Myocyte (in vitro differentiated cells): Measurements from ENCODE around the gene SHC1. TPM values are rescaled to one million over a fixed set of nuclear protein-coding genes. Genes with fewer than 3 reads are reported as not detected.

Experiments
- DNase-seq: peaks from one replicate; pipeline ENCODE4 v3.0.0-alpha.2; 2012; ENCODE audit warnings: low read depth
- total RNA-seq: library from RNA; depleted of rRNA; stranded (reverse); fragments of >200 nt; gene quantifications from 2 replicates; pipeline ENCODE4 v1.2.3, GENCODE V29; 2014

Gene SHC1
- total RNA-seq, 1 donor from 2014 or later, result 171 TPM

- no peak for DNase-seq
These were observed 38.7 kb upstream of the SHC1 start for GRCh38 chr1:155009221-155009711.

GRCh38 chr1:155008015-155008941 is 37.7 kb upstream of the SHC1 start:
- peak; percentile 70 for DNase-seq

GRCh38 chr1:155007251-155007828 is 36.8 kb upstream of the SHC1 start:
- no peak for DNase-seq

- DNase-seq, result no peak
These were observed 36.1 kb upstream of the SHC1 start for GRCh38 chr1:155006601-155007101.

- DNase-seq, result no peak
These were observed 34.8 kb upstream of the SHC1 start for GRCh38 chr1:155005076-155006011.

- DNase-seq, result no peak
These were observed 34.0 kb upstream of the SHC1 start for GRCh38 chr1:155004352-155005075.

GRCh38 chr1:155003766-155004351 is 33.3 kb upstream of the SHC1 start:
- DNase-seq, result peak; percentile 76

GRCh38 chr1:155003227-155003765 is 32.7 kb upstream of the SHC1 start:
- DNase-seq, result no peak

GRCh38 chr1:155002464-155003226 is 32.1 kb upstream of the SHC1 start, which contains the start of gene ZBTB7B:
Gene ZBTB7B (plus strand): TSS chr1:155002802. CDS start chr1:155014661, 11,859 bp downstream.
- no peak for DNase-seq

- DNase-seq, result peak; percentile 100
These were observed 31.3 kb upstream of the SHC1 start for GRCh38 chr1:155001675-155002463.

- no peak for DNase-seq
These were observed 30.8 kb upstream of the SHC1 start for GRCh38 chr1:155001425-155001674.

- DNase-seq, result peak; percentile 94
These were observed 30.3 kb upstream of the SHC1 start for GRCh38 chr1:155000726-155001424.

- DNase-seq, result no peak
These were observed 29.8 kb upstream of the SHC1 start for GRCh38 chr1:155000411-155000725.

GRCh38 chr1:154999571-155000410 is 29.2 kb upstream of the SHC1 start:
- no peak for DNase-seq

- DNase-seq, result peak; percentile 71
These were observed 28.4 kb upstream of the SHC1 start for GRCh38 chr1:154998818-154999570.

- DNase-seq, result no peak
These were observed 27.7 kb upstream of the SHC1 start for GRCh38 chr1:154998201-154998780.
